Skin epidermis (tissue), 12 donors: ENCODE measurements around the gene MST1.

Experiments
- H3K27ac ChIP-seq, 21 experiments: fragments of 200-600 bp; sonication (generic) in 11 of 21; one replicate each; pipeline ENCODE4 v1.5.0; 2020; ENCODE audit warnings: mild to moderate bottlenecking in 3 of 21, inconsistent platforms in 2 of 21, moderate library complexity in 2 of 21
- H3K4me3 ChIP-seq, 7 experiments: fragments of 200-600 bp; sonication (generic) in 2 of 7; one replicate each; pipeline ENCODE4 v1.5.0; 2020; ENCODE audit warnings: inconsistent platforms in 2 of 7, mild to moderate bottlenecking in 2 of 7, moderate library complexity in 1 of 7

MST1 gene

DNA sequence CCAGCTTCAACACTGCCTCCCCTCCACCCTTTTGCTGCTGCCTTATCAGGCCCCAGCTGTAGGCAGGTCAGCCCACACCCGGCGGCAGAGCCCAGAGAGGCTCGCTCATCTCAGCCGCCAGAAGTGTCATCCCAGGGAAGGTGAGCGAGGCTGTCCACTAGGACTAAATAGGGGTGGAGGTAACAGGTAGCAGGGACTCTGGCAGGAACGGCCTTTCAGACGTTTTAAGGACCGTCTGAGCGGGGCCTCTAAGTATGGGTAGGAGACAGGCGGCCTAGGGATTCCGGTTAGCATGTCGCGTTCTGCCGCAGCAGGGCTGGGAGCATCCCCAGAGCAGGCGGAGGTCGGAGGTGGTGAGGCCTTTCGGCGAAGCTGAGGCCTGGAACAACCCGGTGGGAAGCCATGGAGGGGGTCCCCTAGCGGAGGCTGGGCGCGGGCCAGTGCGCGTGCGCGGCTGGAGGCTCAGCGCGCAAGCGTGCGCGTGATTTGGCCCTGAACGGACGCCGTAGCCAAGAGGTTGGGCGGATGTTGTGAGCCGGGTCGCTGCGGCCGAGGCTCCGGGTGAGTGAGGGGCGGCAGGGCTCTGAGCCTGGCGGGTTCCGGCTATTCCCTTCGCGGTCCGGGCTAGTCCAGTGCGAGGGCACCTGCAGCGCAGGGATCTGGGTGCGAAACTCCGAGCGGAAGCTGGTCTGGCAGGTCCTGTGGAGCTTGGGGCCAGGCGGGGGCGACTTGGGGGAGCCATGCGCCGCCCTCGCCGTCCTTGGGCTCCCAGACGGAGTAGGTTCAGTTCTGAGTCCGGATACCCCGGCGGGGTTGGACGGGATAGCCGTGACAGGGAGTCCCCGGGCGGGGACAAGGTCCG lies at the start of gene MST1, which contains the start of gene RNF123:
MST1 (minus strand) TSS at position 429 of the 862 bp plus-strand sequence. CDS start 783 bp downstream, outside the sequence.
RNF123 (plus strand) TSS at position 512 of the 862 bp plus-strand sequence. CDS start 1,609 bp downstream, outside the sequence.
- Histone ChIP-seq H3K4me3 (peak within 1 kb of the TSS; percentile 89 to 100 (median 98)), H3K27ac (peak within 1 kb of the TSS; percentile 54 to 94 (median 88))

DNA sequence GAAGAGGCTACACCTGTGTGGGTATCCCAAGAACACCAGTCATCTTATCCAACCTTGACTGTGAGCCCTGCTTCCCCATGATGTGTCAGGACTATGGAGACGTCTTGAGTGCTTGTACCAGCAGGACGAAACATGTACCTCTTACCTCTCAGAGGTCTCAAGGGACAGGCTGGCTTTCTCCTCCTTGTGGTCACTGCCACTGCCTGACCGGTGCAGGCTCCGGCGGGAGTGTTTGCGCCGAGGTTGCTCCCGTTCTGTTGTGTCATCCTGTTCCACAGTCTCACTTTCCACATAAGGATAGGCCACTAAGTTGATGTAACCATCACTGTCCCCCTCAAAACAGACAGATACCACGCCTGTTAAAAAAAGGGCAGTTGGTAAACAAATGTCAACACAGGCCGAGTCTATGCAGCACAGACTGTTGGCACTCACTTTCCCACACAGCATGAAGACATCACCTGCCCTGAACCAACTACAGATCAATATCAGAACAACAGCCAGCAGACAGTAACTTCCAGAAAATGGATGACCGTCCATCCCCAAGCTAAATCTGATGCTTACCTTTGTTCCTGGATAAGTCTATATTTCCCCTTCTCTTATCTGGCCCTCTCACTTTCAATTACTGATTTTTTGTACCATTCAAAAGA lies 48.9 kb upstream of the MST1 start:
- Histone ChIP-seq H3K4me3 (no peak overlapping the region), H3K27ac (no peak overlapping the region)

DNA sequence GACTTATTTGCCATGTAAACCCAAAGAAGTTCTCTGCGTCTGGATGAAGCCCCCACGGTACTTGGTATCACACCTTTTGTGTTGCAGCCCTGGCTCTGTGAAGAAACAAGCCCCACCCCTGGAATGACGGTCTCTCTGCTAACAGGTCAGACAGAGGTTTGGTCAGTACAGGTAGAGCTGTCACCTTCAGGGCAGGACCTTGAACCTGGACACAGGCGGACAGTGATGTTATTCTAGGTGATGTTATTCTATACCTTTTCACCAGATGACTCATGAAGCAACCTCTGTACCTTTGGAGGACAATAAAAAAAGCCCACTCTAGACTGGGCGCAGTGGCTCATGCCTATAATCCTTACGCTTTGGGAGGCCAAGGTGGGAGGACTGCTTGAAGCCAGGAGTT lies 45.5 kb upstream of the MST1 start:
- no peak overlapping the region for H3K4me3 ChIP-seq
- no peak overlapping the region for H3K27ac ChIP-seq

DNA sequence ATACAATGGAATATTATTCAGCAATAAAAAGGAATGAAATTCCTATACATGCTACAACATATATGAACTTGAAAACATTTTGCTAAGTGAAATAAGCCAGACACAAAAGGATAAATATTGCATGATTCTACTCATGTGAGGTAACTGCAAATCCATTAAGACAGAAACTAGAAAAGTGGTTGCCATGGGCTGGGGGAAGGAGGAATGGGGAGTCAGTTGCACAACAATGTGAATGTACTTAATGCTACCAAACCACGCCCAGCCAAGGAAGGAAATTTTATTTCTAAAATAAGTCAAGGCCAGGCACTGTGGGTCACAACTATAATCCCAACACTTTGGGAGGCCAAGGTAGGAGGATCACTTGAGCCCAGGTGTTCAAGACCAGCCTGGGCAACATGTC lies 44.3 kb upstream of the MST1 start:
- Histone ChIP-seq H3K4me3 (no peak overlapping the region), H3K27ac (no peak overlapping the region)

DNA sequence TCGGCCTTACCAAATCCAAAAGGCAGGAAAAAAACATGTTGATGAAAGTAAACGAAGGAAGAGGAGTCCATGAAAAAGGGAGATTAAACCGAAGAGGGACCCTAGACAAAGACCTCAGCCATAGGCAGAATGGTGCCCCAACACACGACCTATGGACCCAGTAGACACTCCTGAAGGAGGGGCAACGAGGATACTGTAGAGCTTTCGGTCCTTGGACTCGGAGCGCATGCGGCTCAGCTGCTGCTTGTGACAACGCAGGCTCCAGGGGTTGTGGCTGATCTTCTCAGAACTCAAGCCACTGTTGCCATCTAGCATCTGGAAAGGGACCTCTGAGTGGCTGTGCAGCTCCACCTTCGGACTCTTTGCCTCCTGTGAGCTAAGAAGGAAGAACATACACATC lies 43.3 kb upstream of the MST1 start:
- no peak overlapping the region for H3K27ac ChIP-seq
- no peak overlapping the region for H3K4me3 ChIP-seq

DNA sequence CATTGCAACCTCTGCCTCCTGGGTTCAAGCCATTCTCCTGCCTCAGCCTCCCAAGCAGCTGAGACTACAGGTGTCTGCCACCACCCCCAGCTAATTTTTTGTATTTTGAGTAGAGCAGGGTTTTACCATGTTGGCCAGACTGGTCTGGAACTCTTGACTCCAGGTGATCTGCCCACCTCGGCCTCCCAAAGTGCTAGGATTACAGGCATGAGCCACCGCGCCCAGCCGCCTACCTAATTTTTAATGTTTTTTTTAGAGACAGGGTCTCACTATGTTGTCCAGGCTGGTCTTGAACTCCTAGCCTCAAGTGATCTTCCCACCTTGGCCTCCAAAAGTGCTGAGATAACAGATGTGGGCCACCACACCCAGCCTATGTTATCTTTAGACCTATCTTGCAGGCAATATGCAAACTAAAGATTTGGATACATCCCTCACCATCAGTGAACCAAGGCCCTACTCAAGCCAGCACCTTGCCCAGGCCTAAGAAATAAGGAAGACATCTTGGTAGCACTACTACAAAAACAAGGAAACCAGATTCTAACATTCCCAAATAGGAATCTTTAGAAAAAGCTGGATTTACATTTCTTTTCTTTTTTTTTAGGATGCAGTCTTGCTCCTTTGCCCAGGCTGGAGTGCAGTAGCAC lies 40.8 kb upstream of the MST1 start:
- Histone ChIP-seq H3K27ac (no peak overlapping the region), H3K4me3 (no peak overlapping the region)

DNA sequence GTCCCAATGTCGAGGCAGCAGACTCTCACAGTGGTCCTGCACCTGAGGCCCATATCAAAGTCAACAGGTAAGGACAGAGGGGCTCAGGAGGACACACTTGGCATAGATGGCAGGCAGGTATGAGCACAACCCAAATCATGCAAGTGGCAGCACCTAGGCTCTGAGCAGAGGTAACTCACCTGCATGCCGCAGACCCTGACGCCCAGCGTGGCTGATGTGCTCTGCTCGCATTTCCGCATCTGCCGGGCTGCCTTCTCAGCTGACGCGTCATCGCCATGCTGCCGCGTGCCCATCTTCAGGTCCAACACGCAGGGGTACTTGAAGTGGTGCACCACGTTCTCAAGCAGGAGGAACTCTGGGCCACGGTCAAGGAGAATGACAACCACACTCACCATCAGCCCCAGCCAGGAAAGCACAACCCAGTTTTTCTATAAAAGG lies 38.7 kb upstream of the MST1 start:
- no peak overlapping the region for H3K27ac ChIP-seq
- H3K4me3 ChIP-seq: no peak overlapping the region

DNA sequence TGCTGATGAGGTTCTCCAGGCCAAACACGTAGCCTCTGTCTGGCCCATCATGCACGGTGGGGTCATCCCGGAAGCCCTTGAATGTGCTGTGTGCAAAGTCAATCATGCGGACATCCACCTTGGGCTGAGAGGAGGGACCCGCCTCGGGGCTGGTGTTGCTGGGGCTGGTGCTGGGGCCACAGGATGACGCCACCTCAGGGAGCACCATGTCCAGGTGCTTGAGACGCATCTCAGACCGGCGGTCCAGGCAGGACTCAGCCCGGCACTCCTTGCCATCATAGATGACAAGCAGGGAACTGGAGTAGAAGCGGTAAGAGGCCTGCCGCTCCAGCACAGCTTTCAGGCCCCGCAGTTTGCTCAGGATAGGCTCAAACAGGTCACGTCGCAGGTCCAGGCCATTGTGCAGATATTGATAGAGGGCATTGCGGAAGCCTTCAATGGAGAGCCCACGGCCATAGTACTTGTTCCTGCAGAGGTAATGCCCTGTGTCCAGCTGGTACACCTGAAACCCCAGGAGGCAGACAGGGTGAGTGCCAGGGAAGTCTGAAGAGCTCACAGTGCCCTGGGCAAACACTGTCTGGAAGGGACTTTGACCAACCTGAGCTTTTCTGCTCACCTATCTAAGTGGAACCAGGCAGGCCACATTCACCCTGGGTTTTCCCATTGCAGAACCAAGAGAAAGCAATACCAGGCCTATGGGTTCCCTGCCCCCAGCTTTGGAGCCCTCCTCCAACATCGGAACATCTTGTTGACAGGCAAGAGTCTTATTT lies 38.1 kb upstream of the MST1 start:
- Histone ChIP-seq H3K4me3 (no peak overlapping the region), H3K27ac (peak overlapping the region in 1 of 21 experiments; percentile 28)

DNA sequence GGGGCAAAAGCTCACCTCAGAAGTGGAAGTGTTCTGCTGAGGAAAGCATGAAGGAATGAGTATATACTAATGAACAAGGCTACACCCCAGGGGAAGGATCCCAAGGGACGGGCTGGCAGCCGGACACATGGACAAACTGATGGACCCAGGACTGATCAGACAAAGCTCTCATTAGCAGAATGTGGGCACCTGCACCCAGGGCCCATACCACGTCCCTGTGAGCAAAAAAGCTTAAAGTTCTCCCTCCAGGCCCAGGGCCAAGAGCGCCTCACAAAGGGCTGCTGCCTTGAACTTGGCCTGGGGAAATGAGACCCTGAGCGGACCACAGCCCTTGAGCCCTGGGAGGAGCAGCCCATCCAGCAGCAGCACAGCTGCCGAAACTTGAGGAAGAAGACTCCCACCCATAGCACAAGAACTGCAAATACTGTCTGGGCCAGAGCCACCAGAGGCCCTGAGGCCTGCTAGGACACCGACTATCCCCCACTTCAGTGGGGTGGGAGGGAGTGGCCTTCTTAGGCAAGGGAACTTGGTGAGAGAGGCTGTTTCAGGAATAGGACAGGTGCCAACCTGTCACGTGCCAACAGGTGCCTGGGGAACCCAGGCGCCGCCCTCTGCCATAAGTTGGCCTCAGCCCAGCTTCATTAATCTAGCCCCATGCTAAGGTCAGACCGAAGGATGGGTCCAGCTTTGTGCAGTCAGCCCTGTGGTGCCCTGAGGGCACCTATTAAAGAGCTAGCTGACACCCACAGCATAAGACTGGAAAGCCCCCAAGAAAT lies 36.8 kb upstream of the MST1 start:
- Histone ChIP-seq H3K27ac (peak overlapping the region in 2 of 21 experiments; percentile 90 to 98), H3K4me3 (no peak overlapping the region)

DNA sequence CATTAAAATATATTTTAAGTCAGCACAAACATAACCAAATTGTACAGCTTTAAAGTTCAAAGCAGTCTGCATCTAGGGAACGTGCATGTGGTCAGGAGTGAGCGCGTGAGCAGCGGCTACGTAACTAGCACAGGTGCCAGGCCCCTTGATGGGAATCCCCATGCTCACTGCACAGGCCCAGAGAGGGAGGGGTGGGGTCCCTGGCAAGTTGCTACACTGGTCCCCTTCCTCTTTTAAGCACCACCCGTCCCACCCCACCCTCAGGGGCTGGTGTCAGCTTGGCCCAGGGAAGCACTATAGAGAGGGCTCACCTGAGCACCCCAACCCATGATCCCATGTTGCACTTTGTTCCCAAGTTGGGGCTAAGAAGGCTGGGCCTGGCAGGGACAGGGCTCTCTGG lies 35.3 kb upstream of the MST1 start:
- Histone ChIP-seq H3K4me3 (peak overlapping the region; percentile 77 to 99 (median 90)), H3K27ac (peak overlapping the region in 19 of 21 experiments; percentile 60 to 98 (median 93))

DNA sequence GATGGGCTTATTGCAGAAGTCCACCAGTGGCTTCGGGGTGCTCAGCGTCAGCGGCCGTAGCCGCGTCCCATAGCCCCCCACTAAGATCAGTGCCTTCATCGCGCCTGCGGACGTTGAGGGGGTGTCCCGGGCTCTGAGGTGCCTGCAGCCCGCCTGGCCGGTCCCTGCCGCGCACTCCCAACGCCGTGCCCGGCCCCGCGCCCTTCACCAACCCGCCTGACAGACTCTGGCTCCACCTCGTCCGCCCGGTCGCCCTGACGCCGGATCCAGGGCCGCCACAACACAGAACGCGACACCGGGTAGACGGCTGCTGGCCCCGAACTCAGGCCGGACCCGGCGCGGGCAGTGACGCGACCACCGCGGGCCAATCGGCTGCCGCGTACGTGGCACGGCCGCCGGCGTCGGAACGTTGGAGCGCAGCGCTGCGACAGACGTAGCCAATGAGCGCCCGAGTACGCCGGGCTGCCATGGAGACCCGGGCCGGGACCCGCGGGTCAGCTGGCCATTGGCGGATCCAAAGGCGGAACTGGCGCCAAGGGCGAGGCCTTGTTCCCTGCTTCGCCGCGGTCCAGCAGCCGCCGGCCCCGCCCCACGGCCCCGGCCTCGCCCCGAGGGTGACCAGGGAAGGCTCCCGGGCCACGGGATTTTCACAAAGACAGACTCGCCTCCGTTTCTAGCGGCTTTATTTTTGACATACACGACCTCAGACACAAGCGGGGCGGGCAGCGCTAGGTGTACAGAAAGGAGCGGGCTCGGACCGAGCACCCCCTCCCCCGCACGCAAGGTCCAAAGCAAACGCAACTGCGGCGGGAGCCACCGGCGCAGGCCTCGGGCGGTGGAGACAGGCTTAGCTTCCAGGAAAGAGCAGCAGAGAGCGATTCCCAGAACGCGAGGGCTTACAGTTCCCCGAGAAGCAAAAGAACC lies 34.6 kb upstream of the MST1 start, which contains the start of gene GMPPB:
GMPPB (minus strand) TSS at position 324 of the 924 bp plus-strand sequence; CDS start at position 99, 225 bp downstream.
- Histone ChIP-seq H3K27ac (peak within 1 kb of the TSS; percentile 65 to 98 (median 94)), H3K4me3 (peak within 1 kb of the TSS; percentile 77 to 99 (median 90))

DNA sequence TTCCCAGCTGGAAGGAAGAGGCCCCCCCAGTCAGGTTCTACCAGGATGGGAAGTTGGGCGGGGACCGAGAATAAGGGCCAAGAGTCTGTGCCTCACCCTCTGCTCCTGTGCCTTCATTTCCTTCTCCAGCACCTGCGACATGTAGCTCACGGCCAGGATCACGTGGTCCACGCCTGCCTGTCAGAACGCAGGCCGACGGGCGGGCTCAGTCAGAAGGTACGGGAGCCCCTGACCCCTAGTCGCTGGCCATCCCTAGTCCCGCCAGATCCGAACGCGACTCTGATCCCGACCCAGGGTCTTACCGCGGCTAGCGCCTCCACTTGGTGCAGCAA lies 34.0 kb upstream of the MST1 start:
- H3K27ac ChIP-seq: peak overlapping the region; percentile 65 to 98 (median 94)
- peak overlapping the region; percentile 77 to 99 (median 90) for H3K4me3 ChIP-seq

DNA sequence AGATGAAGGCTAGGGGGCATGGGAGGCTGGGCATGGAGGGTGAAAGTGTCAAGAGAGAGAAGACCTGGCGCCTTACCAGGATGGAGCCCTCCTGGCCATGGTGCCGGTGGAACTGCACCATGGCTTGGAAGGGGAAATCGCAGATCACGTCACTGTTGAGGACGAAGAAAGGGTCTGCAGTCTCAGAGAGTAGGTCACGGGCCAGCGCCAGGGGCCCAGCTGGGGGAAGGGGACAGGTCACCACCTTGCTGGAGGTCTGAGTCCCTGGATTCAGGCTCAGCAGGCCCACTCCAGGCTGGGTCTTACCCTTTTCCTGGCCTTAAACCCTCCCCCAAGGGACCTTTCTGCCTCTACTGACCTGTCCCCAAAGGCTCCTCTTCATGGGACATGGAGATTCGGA lies 33.6 kb upstream of the MST1 start:
- peak overlapping the region in 20 of 21 experiments; percentile 87 to 98 (median 94) for H3K27ac ChIP-seq
- peak overlapping the region; percentile 77 to 99 (median 90) for H3K4me3 ChIP-seq

DNA sequence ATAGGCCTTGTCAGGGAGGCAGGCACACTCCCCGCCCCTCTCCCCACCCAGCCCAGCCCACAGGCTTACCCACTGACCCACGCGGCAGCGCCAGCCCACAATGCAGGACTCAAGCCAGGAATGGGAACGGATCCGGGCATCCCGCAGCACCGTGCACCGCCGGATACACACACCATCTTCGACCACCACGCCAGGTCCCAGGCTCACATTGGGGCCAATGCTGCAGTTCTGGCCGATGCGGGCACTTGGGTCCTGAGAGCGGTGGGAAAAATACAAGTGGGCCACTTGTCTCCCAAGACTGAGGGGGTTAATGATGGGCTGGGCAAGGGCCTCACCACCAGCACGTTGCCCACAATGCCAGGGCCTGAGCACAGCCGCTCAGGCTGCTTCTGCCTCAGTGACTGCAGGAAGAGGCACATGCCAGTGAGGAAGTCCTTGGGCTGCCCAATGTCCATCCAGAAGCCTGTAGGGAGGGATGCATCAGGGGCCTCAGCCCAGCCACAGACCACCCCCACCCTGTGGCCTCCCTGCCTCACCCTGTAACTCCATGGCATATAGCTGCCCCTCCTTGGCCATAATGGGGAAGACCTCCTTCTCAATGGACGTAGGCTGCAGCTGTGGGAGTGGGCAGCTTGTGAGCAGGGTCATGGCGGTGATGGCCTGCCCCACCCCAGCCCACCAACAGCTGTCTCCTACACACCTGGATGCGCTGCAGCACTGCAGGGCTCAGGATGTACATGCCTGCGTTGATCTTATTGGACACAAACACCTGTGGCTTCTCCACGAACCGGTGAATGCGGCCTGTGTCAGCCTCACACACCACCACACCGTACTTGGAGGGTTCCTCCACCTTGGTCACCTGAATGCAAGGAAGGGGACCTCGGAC lies 32.9 kb upstream of the MST1 start:
- Histone ChIP-seq H3K4me3 (peak overlapping the region in 2 of 7 experiments; percentile 77 to 90), H3K27ac (peak overlapping the region in 8 of 21 experiments; percentile 90 to 98 (median 94))

DNA sequence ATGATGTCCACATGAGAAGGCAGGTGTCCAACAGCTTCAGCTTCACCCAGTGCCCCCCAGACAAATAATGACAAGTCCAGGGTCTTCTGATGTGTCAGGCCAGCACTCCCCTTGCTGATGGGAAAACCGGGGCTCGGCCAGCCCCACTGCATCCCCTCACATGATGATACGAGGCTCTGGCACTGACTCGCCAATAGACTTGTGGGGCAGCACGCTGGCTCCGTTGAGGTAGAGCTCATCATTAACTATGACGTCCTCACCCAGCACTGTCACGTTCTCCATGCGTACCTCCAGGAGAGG lies 32.3 kb upstream of the MST1 start:
- Histone ChIP-seq H3K27ac (no peak overlapping the region), H3K4me3 (no peak overlapping the region)

DNA sequence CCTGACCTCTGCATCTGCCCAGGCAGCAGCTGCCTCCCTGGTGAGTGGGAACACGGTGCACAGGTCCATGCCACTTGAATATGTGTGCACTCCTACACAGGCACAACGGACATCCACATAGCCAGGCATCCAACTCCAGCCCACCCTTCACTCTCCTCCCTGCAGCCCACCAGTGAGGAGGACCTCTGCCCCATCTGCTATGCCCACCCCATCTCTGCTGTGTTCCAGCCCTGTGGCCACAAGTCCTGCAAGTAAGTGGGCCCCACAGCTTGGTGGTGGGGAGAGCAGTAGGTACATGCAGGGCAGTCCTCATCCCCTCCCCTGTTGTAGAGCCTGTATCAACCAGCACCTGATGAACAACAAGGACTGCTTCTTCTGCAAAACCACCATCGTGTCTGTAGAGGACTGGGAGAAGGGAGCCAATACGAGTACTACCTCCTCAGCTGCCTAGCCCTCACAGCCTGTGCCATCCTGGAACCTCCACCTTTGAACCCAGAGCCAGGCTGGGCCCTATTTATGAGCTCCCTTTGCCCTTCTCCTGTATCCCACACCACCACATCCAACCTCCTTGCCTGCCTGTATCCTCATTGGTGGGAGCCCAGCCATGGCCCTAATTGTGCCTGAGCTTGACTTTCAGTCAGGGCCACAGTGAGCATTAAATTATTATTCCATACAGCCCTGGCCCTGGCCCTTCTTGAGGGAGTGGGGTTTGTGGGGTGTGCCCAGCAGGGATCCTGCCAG lies 31.8 kb upstream of the MST1 start:
- H3K27ac ChIP-seq: no peak overlapping the region
- H3K4me3 ChIP-seq: no peak overlapping the region
